Measurements from ENCODE around the gene TMEM178B.
A peak's percentile ranks its signal among the peaks of the same experiment; 100 is the strongest.

TMEM178B gene

GRCh38 chr7:141436575-141437075 lies 362.8 kb downstream of the TMEM178B start:
- DNase-seq = no peak

GRCh38 chr7:141439164-141439563 lies 365.3 kb downstream of the TMEM178B start:
- no peak for DNase-seq

- no peak for DNase-seq
Observed at GRCh38 chr7:141439776-141440175, 365.9 kb downstream of the TMEM178B start.

- no peak for DNase-seq
Observed at GRCh38 chr7:141441837-141442627, 368.2 kb downstream of the TMEM178B start.

- DNase-seq = no peak
Observed at GRCh38 chr7:141442781-141443180, 368.9 kb downstream of the TMEM178B start.

- DNase-seq = no peak
Observed at GRCh38 chr7:141444961-141445360, 371.1 kb downstream of the TMEM178B start.

GRCh38 chr7:141451232-141451631 lies 377.4 kb downstream of the TMEM178B start:
- no peak for DNase-seq

- DNase-seq = no peak
Observed at GRCh38 chr7:141452911-141453310, 379.0 kb downstream of the TMEM178B start.

GRCh38 chr7:141454338-141454737 lies 380.5 kb downstream of the TMEM178B start:
- no peak for DNase-seq

- no peak for DNase-seq
Observed at GRCh38 chr7:141455723-141456122, 381.9 kb downstream of the TMEM178B start.

GRCh38 chr7:141456298-141456697 lies 382.4 kb downstream of the TMEM178B start:
- no peak for DNase-seq

GRCh38 chr7:141456711-141457110 lies 382.8 kb downstream of the TMEM178B start:
- DNase-seq = no peak

GRCh38 chr7:141460781-141461715 lies 387.2 kb downstream of the TMEM178B start:
- no peak for DNase-seq

- DNase-seq = no peak
Observed at GRCh38 chr7:141461924-141462323, 388.1 kb downstream of the TMEM178B start.

- DNase-seq = no peak
Observed at GRCh38 chr7:141462958-141463357, 389.1 kb downstream of the TMEM178B start.

- no peak for DNase-seq
Observed at GRCh38 chr7:141463986-141464385, 390.1 kb downstream of the TMEM178B start.

- no peak for DNase-seq
Observed at GRCh38 chr7:141464551-141464950, 390.7 kb downstream of the TMEM178B start.

- no peak for DNase-seq
Observed at GRCh38 chr7:141466151-141466904, 392.5 kb downstream of the TMEM178B start.

- DNase-seq = no peak
Observed at GRCh38 chr7:141468341-141468740, 394.5 kb downstream of the TMEM178B start.

- DNase-seq = no peak
Observed at GRCh38 chr7:141475679-141476078, 401.8 kb downstream of the TMEM178B start.

GRCh38 chr7:141477865-141478264 lies 404.0 kb downstream of the TMEM178B start:
- no peak for DNase-seq

- no peak for DNase-seq
Observed at GRCh38 chr7:141478845-141479244, 405.0 kb downstream of the TMEM178B start.

- DNase-seq = peak; percentile 7
Observed at GRCh38 chr7:141480953-141481352, 407.1 kb downstream of the TMEM178B start.
